ENCODE data around the gene COMMD3.

COMMD3 gene

GRCh38 chr10:22369434-22370072 lies 53.4 kb downstream of the COMMD3 start:
- H3K4me3 ChIP-seq (ENCODE audit: low read depth in 1 of 2, low read length in 2 of 2): no peak overlapping the region
- peaks cover 15% of the 10 kb centered on the region for H3K4me1 ChIP-seq (ENCODE audit: insufficient read depth, low read length)
- no peaks in the 10 kb centered on the region for H4K20me1 ChIP-seq (ENCODE audit: insufficient read depth, low read length)
- no peak for DNase-seq
- no peaks in the 10 kb centered on the region for H3K9me3 ChIP-seq (ENCODE audit: insufficient read depth, low read length, severe bottlenecking)
- no peak for ATAC-seq (ENCODE audit: insufficient read depth, low read depth)
- H3K9ac ChIP-seq (ENCODE audit: low read depth, low read length): no peak overlapping the region
- no peaks in the 10 kb centered on the region for H3K27me3 ChIP-seq (ENCODE audit: insufficient read depth, low read length, poor library complexity)
- peak overlapping the region; percentile 37; the same call in 1 of the 2 replicates for H2AFZ ChIP-seq (ENCODE audit: low read depth, low read length)
- H3K27ac ChIP-seq (ENCODE audit: low read length): no peak overlapping the region; the same call in 1 of the 2 replicates
- no peak overlapping the region for H3K4me2 ChIP-seq (ENCODE audit: insufficient read depth, low read length)
- H3K79me2 ChIP-seq (ENCODE audit: insufficient read depth, low read length): no peaks in the 10 kb centered on the region
- no peaks in the 10 kb centered on the region for H3K36me3 ChIP-seq (ENCODE audit: insufficient read depth, low read length)
- TF ChIP-seq EZH2 (IDR thresholded peaks at IDR 0.05; ENCODE audit: borderline replicate concordance, low read depth, low read length, severe bottlenecking): no peak
- no peak for TF ChIP-seq CTCF (IDR thresholded peaks at IDR 0.05; ENCODE audit: borderline replicate concordance, extremely low read depth, low read length, poor library complexity, severe bottlenecking)

Measured in DND-41 (cell line).